Cardiac muscle cell (in vitro differentiated cells and primary cell): ENCODE results near the gene PRSS36. TPM values are rescaled to one million over a fixed set of nuclear protein-coding genes. Genes with fewer than 3 reads are reported as not detected.
A peak's percentile ranks its signal among the peaks of the same experiment; 100 is the strongest.

Experiments
- DNase-seq, 2 donors: peaks; one replicate each; pipeline versions ENCODE4 v3.0.0 to v3.0.0-alpha.2; 2010 to 2017; ENCODE audit warnings: low read depth in 1 of 2, low spot score in 1 of 2
- H3K27ac ChIP-seq: fragments of 200-600 bp; sonication (generic); 2 replicates; pipeline ENCODE4 v1.5.1; 2016
- H3K27me3 ChIP-seq: fragments of 200-600 bp; sonication (generic); 2 replicates; pipeline ENCODE4 v1.6.0; 2016; ENCODE audit warnings: control low read depth
- H3K36me3 ChIP-seq: fragments of 200-600 bp; sonication (generic); 2 replicates; pipeline ENCODE4 v1.5.1; 2016; ENCODE audit warnings: control low read depth
- H3K4me1 ChIP-seq: fragments of 200-600 bp; sonication (generic); 2 replicates; pipeline ENCODE4 v1.8.1; 2017; ENCODE audit warnings: low read depth, mild to moderate bottlenecking, mixed run types
- H3K4me3 ChIP-seq: fragments of 200-600 bp; sonication (generic); 2 replicates; pipeline ENCODE4 v1.5.1; 2016; ENCODE audit warnings: mild to moderate bottlenecking
- H3K9me3 ChIP-seq: fragments of 200-600 bp; sonication (generic); 2 replicates; pipeline ENCODE4 v1.5.1; 2017; ENCODE audit warnings: low read depth, mild to moderate bottlenecking, control low read depth
- CTCF ChIP-seq: IDR thresholded peaks from 2 replicates; pipeline ENCODE4 v1.5.1; 2012; ENCODE audit warnings: low read depth, mild to moderate bottlenecking, low read length
- polyA plus RNA-seq: library from polyadenylated mRNA; unstranded; fragments of >200 nt; fragmentation: Nextera tagmentation; extraction: Ambion mirVana; gene quantifications from 2 replicates; pipeline ENCODE4 v1.2.1, GENCODE V29; 2016
- total RNA-seq: library from RNA; depleted of rRNA; stranded (reverse); fragments of >200 nt; gene quantifications from 2 replicates; pipeline ENCODE4 v1.2.3, GENCODE V29; 2016

PRSS36 gene
- total and polyA plus RNA-seq, 2 experiments from 2014 or later = 0.63 to 1.8 TPM

GRCh38 chr16:31135535-31136286 lies 14.2 kb downstream of the PRSS36 start, which contains the start of gene PRSS8:
Gene PRSS8, minus strand, starts transcription at chr16:31135727. Its CDS starts 229 bp downstream, at chr16:31135498.
- peak in 1 of 2 donors; percentile 40 for DNase-seq
- Histone ChIP-seq H3K27me3 (no peaks in the 10 kb centered on the region), H3K4me3 (peak within 1 kb of the TSS; percentile 19), H3K27ac (no peak within 1 kb of the TSS), H3K4me1 (peaks cover 7% of the 10 kb centered on the region), H3K9me3 (no peaks in the 10 kb centered on the region), H3K36me3 (peaks cover 5% of the 10 kb centered on the region)
- TF ChIP-seq CTCF = no peak

- peak overlapping the region; percentile 19 for H3K4me3 ChIP-seq
- peaks cover 13% of the 10 kb centered on the region for H3K36me3 ChIP-seq
- no peaks in the 10 kb centered on the region for H3K27me3 ChIP-seq
- no peak overlapping the region for H3K27ac ChIP-seq
- DNase-seq = peak; percentile 27 to 52
- TF ChIP-seq CTCF = no peak
- H3K9me3 ChIP-seq = no peaks in the 10 kb centered on the region
- H3K4me1 ChIP-seq = peaks cover 7% of the 10 kb centered on the region
Observed at GRCh38 chr16:31134625-31135534, 15.0 kb downstream of the PRSS36 start.

GRCh38 chr16:31134091-31134571 lies 15.7 kb downstream of the PRSS36 start:
- Histone ChIP-seq H3K27ac (peak overlapping the region; percentile 43), H3K4me3 (no peak overlapping the region), H3K36me3 (peaks cover 16% of the 10 kb centered on the region), H3K27me3 (no peaks in the 10 kb centered on the region), H3K4me1 (peaks cover 7% of the 10 kb centered on the region), H3K9me3 (no peaks in the 10 kb centered on the region)
- no peak for TF ChIP-seq CTCF
- no peak for DNase-seq

GRCh38 chr16:31133046-31133501 lies 16.8 kb downstream of the PRSS36 start:
- H3K36me3 ChIP-seq = peaks cover 16% of the 10 kb centered on the region
- no peak for TF ChIP-seq CTCF
- H3K27me3 ChIP-seq = no peaks in the 10 kb centered on the region
- H3K4me1 ChIP-seq = peaks cover 7% of the 10 kb centered on the region
- DNase-seq = no peak
- H3K9me3 ChIP-seq = no peaks in the 10 kb centered on the region
- H3K27ac ChIP-seq = no peak overlapping the region
- H3K4me3 ChIP-seq = no peak overlapping the region

- peaks cover 17% of the 10 kb centered on the region for H3K36me3 ChIP-seq
- no peak for TF ChIP-seq CTCF
- peaks cover 7% of the 10 kb centered on the region for H3K4me1 ChIP-seq
- peak overlapping the region; percentile 23 for H3K27ac ChIP-seq
- H3K27me3 ChIP-seq = no peaks in the 10 kb centered on the region
- no peak overlapping the region for H3K4me3 ChIP-seq
- no peaks in the 10 kb centered on the region for H3K9me3 ChIP-seq
- no peak for DNase-seq
Observed at GRCh38 chr16:31132303-31132979, 17.4 kb downstream of the PRSS36 start.
